ENCODE measurements around the gene STX4. TPM values are rescaled to one million over a fixed set of nuclear protein-coding genes. Genes with fewer than 3 reads are reported as not detected.

STX4 gene
- polyA plus RNA-seq, 1 of the 3 experiments (the other 2 are of a cell fraction) = 117 TPM

- Histone ChIP-seq H3F3A (replicated peaks; ENCODE audit: insufficient read depth) (no peaks in the 10 kb centered on the region), H3K4me2 (no peak overlapping the region), H3K36me3 (replicated peaks in 1 of 2; ENCODE audit: control insufficient read depth in 1 of 2, insufficient read depth in 2 of 2, low read length in 1 of 2) (peaks cover 7 to 28% of the 10 kb centered on the region in 2 experiments), H3K4me1 (ENCODE audit: control insufficient read depth in 1 of 2, insufficient read depth in 2 of 2, low read depth in 1 of 2, low read length in 1 of 2) (peaks cover 4 to 15% of the 10 kb centered on the region in 2 experiments; a peak in 2 of 4 replicates), H3K27me3 (ENCODE audit: insufficient read depth) (no peaks in the 10 kb centered on the region), H3K4me3 (ENCODE audit: low read depth in 2 of 2, low read length in 1 of 2) (no peak overlapping the region), H3K9ac (no peak overlapping the region), H3K9me3 (no peaks in the 10 kb centered on the region), H4K20me1 (ENCODE audit: insufficient read depth) (peaks cover 7% of the 10 kb centered on the region; the same call in 1 of the 2 replicates), H3K79me2 (ENCODE audit: insufficient read depth) (peaks cover 45% of the 10 kb centered on the region), H3K9me2 (no peaks in the 10 kb centered on the region), H2AFZ (ENCODE audit: low read depth) (no peak overlapping the region), H3K27ac (ENCODE audit: low read depth in 2 of 2, low read length in 1 of 2) (no peak overlapping the region)
- WGBS (ENCODE audit: low lambda C conversion rate) = 83% methylated on average over 5 of the region's 5 CpGs
- CTCF ChIA-PET = no interaction called here
- POLR2A ChIA-PET = interaction anchor here (1.7 kb wide), 1 partner anchor 14 kb away, joined by 3 read pairs; the partner anchor contains the start of genes ZNF646 and ZNF668
- TF ChIP-seq GATA2 (CRISPR knock-in tag; IDR thresholded peaks at IDR 0.05) = no peak
- no peak for TF ChIP-seq YY1 (IDR thresholded peaks at IDR 0.05; ENCODE audit: low read depth)
- no peak for TF ChIP-seq NFIC (IDR thresholded peaks at IDR 0.05; ENCODE audit: borderline replicate concordance)
- TF ChIP-seq RFX5 (IDR thresholded peaks at IDR 0.05; ENCODE audit: low read length) = no peak
- TF ChIP-seq NRF1 (IDR thresholded peaks at IDR 0.05; ENCODE audit: low read depth, low read length) = no peak
- TF ChIP-seq, protein P1, sequence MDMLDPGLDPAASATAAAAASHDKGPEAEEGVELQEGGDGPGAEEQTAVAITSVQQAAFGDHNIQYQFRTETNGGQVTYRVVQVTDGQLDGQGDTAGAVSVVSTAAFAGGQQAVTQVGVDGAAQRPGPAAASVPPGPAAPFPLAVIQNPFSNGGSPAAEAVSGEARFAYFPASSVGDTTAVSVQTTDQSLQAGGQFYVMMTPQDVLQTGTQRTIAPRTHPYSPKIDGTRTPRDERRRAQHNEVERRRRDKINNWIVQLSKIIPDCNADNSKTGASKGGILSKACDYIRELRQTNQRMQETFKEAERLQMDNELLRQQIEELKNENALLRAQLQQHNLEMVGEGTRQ (IDR thresholded peaks at IDR 0.05; ENCODE audit: borderline replicate concordance, low read depth, low read length) = no peak
- no peak for TF ChIP-seq CTCF (IDR thresholded peaks at IDR 0.05)
- no peak for TF ChIP-seq EP300 (IDR thresholded peaks at IDR 0.05; ENCODE audit: borderline replicate concordance in 1 of 2, low read depth in 1 of 2, low read length in 1 of 2)
- no peak for TF ChIP-seq RCOR1 (IDR thresholded peaks at IDR 0.05; ENCODE audit: low read length)
- TF ChIP-seq FOXJ3 (CRISPR knock-in tag; IDR thresholded peaks at IDR 0.05) = no peak
- TF ChIP-seq TAF1 (IDR thresholded peaks at IDR 0.05; ENCODE audit: borderline replicate concordance, low read depth, low read length) = no peak
- no peak for TF ChIP-seq FOXM1 (IDR thresholded peaks at IDR 0.05; ENCODE audit: low read depth)
- no peak for TF ChIP-seq PBX3 (IDR thresholded peaks at IDR 0.05)
- no peak for TF ChIP-seq POLR2AphosphoS5 (IDR thresholded peaks at IDR 0.05; ENCODE audit: low read depth, low read length)
- no peak for TF ChIP-seq RXRA (IDR thresholded peaks at IDR 0.05; ENCODE audit: borderline replicate concordance, low read depth)
- TF ChIP-seq, protein P2, sequence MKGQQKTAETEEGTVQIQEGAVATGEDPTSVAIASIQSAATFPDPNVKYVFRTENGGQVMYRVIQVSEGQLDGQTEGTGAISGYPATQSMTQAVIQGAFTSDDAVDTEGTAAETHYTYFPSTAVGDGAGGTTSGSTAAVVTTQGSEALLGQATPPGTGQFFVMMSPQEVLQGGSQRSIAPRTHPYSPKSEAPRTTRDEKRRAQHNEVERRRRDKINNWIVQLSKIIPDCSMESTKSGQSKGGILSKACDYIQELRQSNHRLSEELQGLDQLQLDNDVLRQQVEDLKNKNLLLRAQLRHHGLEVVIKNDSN (IDR thresholded peaks at IDR 0.05; ENCODE audit: borderline replicate concordance, low read depth) = no peak
- TF ChIP-seq GABPA (IDR thresholded peaks at IDR 0.05; ENCODE audit: low read depth) = no peak
- DNase-seq = no peak
These were observed 54.6 kb downstream of the STX4 start for GRCh38 chr16:31087971-31088370.
